DMS53 treated with DMSO at 0.1 percent for 48 hours (cell line): Measurements from ENCODE around the gene ITPKC.

Source experiments
- DNase-seq: peaks from one replicate; lab custom pipeline; 2025; ENCODE audit not compliant: unreplicated experiment; lab: John Stamatoyannopoulos, UW

The ITPKC gene

GRCh38 chr19:40739030-40739839 is 22.3 kb downstream of the ITPKC start:
- no peak for DNase-seq

- no peak for DNase-seq
These were observed 23.2 kb downstream of the ITPKC start for GRCh38 chr19:40739871-40740703.

GRCh38 chr19:40740747-40741146 is 23.8 kb downstream of the ITPKC start:
- DNase-seq, result no peak

GRCh38 chr19:40741527-40742390 is 24.8 kb downstream of the ITPKC start:
- DNase-seq, result no peak

GRCh38 chr19:40742477-40742876 is 25.6 kb downstream of the ITPKC start:
- DNase-seq, result no peak

GRCh38 chr19:40742886-40743285 is 26.0 kb downstream of the ITPKC start:
- DNase-seq, result no peak

GRCh38 chr19:40743926-40744325 is 27.0 kb downstream of the ITPKC start:
- DNase-seq, result no peak

- DNase-seq, result no peak
These were observed 27.9 kb downstream of the ITPKC start for GRCh38 chr19:40744554-40745401.

- DNase-seq, result no peak
These were observed 28.5 kb downstream of the ITPKC start for GRCh38 chr19:40745402-40745780.

- DNase-seq, result no peak
These were observed 30.6 kb downstream of the ITPKC start for GRCh38 chr19:40747536-40747935.

- peak; percentile 99 for DNase-seq
These were observed 33.4 kb downstream of the ITPKC start, which contains the start of gene ACTMAP for GRCh38 chr19:40750058-40750873. Gene ACTMAP (minus strand): TSS chr19:40750477. CDS start chr19:40749803, 674 bp downstream.

GRCh38 chr19:40750874-40751537 is 34.1 kb downstream of the ITPKC start, which contains the start of gene SNRPA:
Gene SNRPA (plus strand): TSS chr19:40751203. CDS start chr19:40751409, 206 bp downstream.
- peak; percentile 99 for DNase-seq

- no peak for DNase-seq
These were observed 35.4 kb downstream of the ITPKC start for GRCh38 chr19:40752257-40752781.

GRCh38 chr19:40754611-40755247 is 37.8 kb downstream of the ITPKC start:
- DNase-seq, result no peak

GRCh38 chr19:40755248-40755624 is 38.3 kb downstream of the ITPKC start:
- no peak for DNase-seq

GRCh38 chr19:40755791-40756190 is 38.9 kb downstream of the ITPKC start:
- no peak for DNase-seq

GRCh38 chr19:40756502-40757110 is 39.7 kb downstream of the ITPKC start:
- no peak for DNase-seq

GRCh38 chr19:40758491-40758890 is 41.6 kb downstream of the ITPKC start:
- no peak for DNase-seq
